Activated CD4-positive, alpha-beta memory T cell treated with anti-CD3 and anti-CD28 coated beads, Interleukin-2, amount 10 ng/mL, durations not matched to agents 7 days and 5 days (primary cell): ENCODE results near the gene ZNF672. TPM values are rescaled to one million over a fixed set of nuclear protein-coding genes. Genes with fewer than 3 reads are reported as not detected.
"Not testable (repeated sequence)": the region's sequence is repeated elsewhere in the genome, so short reads cannot be mapped to it uniquely, and the experiment has no call there.

Experiments
- CTCF ChIA-PET: fragments of 350-600 bp; sonication (Branson Sonifier 250); formaldehyde crosslinking; loops from one replicate; lab custom pipeline; 2021; ENCODE audit warnings: antibody characterized with exemption, inconsistent platforms; lab: Charles Lee
- POLR2A ChIA-PET: fragments of 350-600 bp; sonication (Branson Sonifier 250); formaldehyde crosslinking; loops from one replicate; lab custom pipeline; 2021; ENCODE audit warnings: antibody characterized with exemption; lab: Charles Lee
- DNase-seq: peaks from one replicate; pipeline ENCODE4 v3.0.0-alpha.2; 2020
- H3K27ac Mint-ChIP-seq: one replicate; pipeline ENCODE4 v1.8.0; 2021; ENCODE audit warnings: mild to moderate bottlenecking, mixed read lengths
- H3K27me3 Mint-ChIP-seq: one replicate; pipeline ENCODE4 v1.8.0; 2021; ENCODE audit warnings: mixed read lengths
- H3K36me3 Mint-ChIP-seq: one replicate; pipeline ENCODE4 v1.8.0; 2021; ENCODE audit warnings: low read depth, mixed read lengths
- H3K4me1 Mint-ChIP-seq: one replicate; pipeline ENCODE4 v1.8.0; 2021; ENCODE audit warnings: mixed read lengths
- H3K4me3 Mint-ChIP-seq: one replicate; pipeline ENCODE4 v1.8.0; 2021; ENCODE audit warnings: mild to moderate bottlenecking, mixed read lengths
- H3K9me3 Mint-ChIP-seq: one replicate; pipeline ENCODE4 v1.8.0; 2021; ENCODE audit warnings: mixed read lengths
- total RNA-seq, 2 experiments: library from RNA; stranded (reverse); gene quantifications; one replicate each; pipeline ENCODE4 v1.2.3, GENCODE V29; 2021

Gene ZNF672
- total RNA-seq, 2 experiments from 2014 or later, result 54.1 to 60.1 TPM

GRCh38 chr1:248861616-248862015 lies 23.6 kb downstream of the ZNF672 start:
- CTCF ChIA-PET, result interaction anchor here (0.8 to 3.3 kb wide), 5 partner anchors 12 to 45 kb away, joined by 3 to 10 read pairs (median 3); partner anchors contain the start of genes PGBD2 and SH3BP5L
- Mint-ChIP-seq H3K36me3 (no peaks in the 10 kb centered on the region), H3K27me3 (no peaks in the 10 kb centered on the region), H3K27ac (no peak overlapping the region), H3K4me1 (peaks cover 53% of the 10 kb centered on the region), H3K9me3 (no peaks in the 10 kb centered on the region), H3K4me3 (no peak overlapping the region)
- POLR2A ChIA-PET, result interaction anchor here (3.0 to 4.0 kb wide), 3 partner anchors 12 to 36 kb away, joined by 17 to 37 read pairs (median 27); partner anchors contain the start of genes SH3BP5L and ZNF672
- DNase-seq, result no peak

DNA sequence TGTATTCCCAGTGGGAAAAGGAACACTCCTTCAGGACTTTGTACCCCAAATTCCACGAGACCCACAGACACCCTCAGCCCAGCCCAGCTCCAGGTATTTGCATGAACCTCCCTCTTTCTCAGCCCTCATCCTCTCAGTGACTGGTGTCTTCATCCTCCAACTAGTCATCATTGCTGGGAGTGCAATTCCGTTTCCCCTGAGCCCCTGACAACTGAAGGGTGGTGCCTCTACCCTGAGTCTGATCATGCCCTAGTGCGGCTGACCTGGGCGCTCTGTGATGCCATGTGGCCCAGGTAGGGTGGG lies 24.6 kb downstream of the ZNF672 start:
- peak overlapping the region; percentile 69 for H3K27ac Mint-ChIP-seq
- H3K9me3 Mint-ChIP-seq, result no peaks in the 10 kb centered on the region
- no peak for DNase-seq
- H3K36me3 Mint-ChIP-seq, result no peaks in the 10 kb centered on the region
- ChIA-PET CTCF (interaction anchor here (1.0 to 3.3 kb wide), 5 partner anchors 11 to 58 kb away, joined by 3 to 10 read pairs (median 3); partner anchors contain the start of gene PGBD2), POLR2A (interaction anchor here (1.3 to 4.0 kb wide), 5 partner anchors 11 to 55 kb away, joined by 3 to 37 read pairs (median 17); partner anchors contain the start of genes SH3BP5L and ZNF672)
- peaks cover 44% of the 10 kb centered on the region for H3K4me1 Mint-ChIP-seq
- no peaks in the 10 kb centered on the region for H3K27me3 Mint-ChIP-seq
- H3K4me3 Mint-ChIP-seq, result peak overlapping the region; percentile 81

DNA sequence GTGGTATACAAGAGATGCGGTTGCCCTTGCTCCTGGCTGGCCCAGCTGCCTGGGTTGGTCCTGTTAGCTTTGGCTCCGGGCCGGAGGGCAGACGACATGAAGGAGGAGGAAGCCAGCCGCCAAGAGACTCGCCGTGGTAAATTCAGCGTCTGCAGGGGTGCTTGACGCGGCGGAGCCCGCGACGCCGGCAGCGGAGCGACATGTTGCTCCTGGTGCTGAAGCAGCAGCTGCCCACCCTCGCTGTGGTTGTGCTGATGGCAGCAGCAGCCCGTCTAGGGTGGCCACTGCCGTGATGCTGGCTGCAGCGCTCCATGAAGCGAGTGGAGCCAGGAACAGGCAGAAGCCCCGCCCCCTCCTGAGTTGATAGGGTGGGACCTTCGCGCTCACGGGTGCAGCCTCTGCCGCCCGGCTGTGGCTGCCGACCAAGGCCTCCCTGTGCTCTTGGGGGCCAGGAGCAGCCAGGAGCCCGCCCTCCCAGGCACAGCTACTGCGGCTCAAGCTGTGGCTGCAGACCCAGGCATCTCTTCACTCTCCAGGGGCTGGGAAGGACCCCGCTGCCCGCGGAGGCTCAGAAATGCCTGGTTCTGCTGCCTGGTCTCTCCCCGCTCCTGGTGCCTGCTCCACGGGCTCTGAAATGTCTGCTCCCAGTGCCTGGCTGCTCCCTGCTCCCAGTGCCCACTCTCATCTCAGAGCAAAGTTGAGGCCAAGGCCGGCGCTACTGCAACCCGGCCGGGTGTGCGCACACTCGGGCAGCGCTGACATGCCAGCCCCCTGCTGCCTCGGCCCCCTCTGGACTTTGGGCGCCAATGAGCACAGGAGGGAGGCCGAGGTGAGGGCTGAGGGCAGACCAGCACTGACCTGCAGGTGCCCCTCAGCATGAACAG lies 25.2 kb downstream of the ZNF672 start:
- CTCF ChIA-PET, result interaction anchor here (1.0 to 3.3 kb wide), 3 partner anchors 21 to 59 kb away, joined by 3 to 10 read pairs (median 3); partner anchors contain the start of gene PGBD2
- no peaks in the 10 kb centered on the region for H3K27me3 Mint-ChIP-seq
- no peaks in the 10 kb centered on the region for H3K9me3 Mint-ChIP-seq
- no peaks in the 10 kb centered on the region for H3K36me3 Mint-ChIP-seq
- peak overlapping the region; percentile 69 for H3K27ac Mint-ChIP-seq
- POLR2A ChIA-PET, result interaction anchor here (1.3 to 4.0 kb wide), 5 partner anchors 11 to 54 kb away, joined by 3 to 37 read pairs (median 17); partner anchors contain the start of genes SH3BP5L and ZNF672
- H3K4me3 Mint-ChIP-seq, result peak overlapping the region; percentile 81
- H3K4me1 Mint-ChIP-seq, result peaks cover 40% of the 10 kb centered on the region
- peak; percentile 81 for DNase-seq

DNA sequence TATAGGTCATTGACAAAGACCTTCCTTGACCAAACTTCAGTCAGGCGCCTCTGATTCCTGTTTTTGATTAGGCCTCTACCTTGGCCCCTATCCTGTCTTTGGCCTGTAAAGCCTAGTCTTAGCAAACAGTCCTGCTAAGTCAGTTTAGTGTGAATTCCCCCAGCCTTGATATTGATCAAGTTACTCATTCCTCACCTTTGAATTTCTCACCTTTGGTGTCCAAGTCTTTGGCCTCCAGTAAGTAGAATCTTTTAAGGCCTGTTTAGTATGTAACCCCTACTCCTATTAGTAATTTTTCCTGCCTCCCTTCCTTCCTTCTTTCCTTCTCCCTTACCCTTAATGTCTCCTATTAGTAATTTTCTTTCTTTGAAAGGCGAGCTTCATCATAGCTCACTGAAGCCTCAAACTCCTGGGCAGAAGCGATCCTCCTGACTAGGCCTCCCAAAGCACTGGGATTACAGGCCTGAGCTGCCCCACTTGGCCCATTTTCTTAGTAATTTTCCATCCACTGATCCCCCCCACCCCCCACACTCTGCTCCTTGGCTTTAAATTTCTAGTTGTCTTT lies 33.9 kb downstream of the ZNF672 start:
- peaks cover 13% of the 10 kb centered on the region for H3K36me3 Mint-ChIP-seq
- H3K9me3 Mint-ChIP-seq, result no peaks in the 10 kb centered on the region
- peaks cover 22% of the 10 kb centered on the region for H3K4me1 Mint-ChIP-seq
- ChIA-PET CTCF (interaction anchor here (1.7 kb wide), 1 partner anchor 30 kb away, joined by 3 read pairs; no protein-coding TSS in a partner anchor), POLR2A (interaction anchor here (4.2 kb wide), 1 partner anchor 9 kb away, joined by 37 read pairs; no protein-coding TSS in a partner anchor)
- peak overlapping the region; percentile 49 for H3K4me3 Mint-ChIP-seq
- DNase-seq, result no peak
- H3K27ac Mint-ChIP-seq, result no peak overlapping the region
- H3K27me3 Mint-ChIP-seq, result no peaks in the 10 kb centered on the region

- peaks cover 13% of the 10 kb centered on the region for H3K36me3 Mint-ChIP-seq
- POLR2A ChIA-PET, result interaction anchor here (0.9 to 4.2 kb wide), 5 partner anchors 10 to 47 kb away, joined by 3 to 37 read pairs (median 10); partner anchors contain the start of genes PGBD2, SH3BP5L, ZNF672 and ZNF692
- peaks cover 1% of the 10 kb centered on the region for H3K27me3 Mint-ChIP-seq
- peak overlapping the region; percentile 81 for H3K4me3 Mint-ChIP-seq
- H3K4me1 Mint-ChIP-seq, result peaks cover 22% of the 10 kb centered on the region
- peak; percentile 50 for DNase-seq
- H3K27ac Mint-ChIP-seq, result peak overlapping the region; percentile 84
- CTCF ChIA-PET, result interaction anchor here (0.9 to 1.8 kb wide), 6 partner anchors 8 to 47 kb away, joined by 3 to 15 read pairs (median 4); partner anchors contain the start of genes SH3BP5L, ZNF672 and ZNF692
- no peaks in the 10 kb centered on the region for H3K9me3 Mint-ChIP-seq
These were observed 34.9 kb downstream of the ZNF672 start for GRCh38 chr1:248872752-248873408.

DNA sequence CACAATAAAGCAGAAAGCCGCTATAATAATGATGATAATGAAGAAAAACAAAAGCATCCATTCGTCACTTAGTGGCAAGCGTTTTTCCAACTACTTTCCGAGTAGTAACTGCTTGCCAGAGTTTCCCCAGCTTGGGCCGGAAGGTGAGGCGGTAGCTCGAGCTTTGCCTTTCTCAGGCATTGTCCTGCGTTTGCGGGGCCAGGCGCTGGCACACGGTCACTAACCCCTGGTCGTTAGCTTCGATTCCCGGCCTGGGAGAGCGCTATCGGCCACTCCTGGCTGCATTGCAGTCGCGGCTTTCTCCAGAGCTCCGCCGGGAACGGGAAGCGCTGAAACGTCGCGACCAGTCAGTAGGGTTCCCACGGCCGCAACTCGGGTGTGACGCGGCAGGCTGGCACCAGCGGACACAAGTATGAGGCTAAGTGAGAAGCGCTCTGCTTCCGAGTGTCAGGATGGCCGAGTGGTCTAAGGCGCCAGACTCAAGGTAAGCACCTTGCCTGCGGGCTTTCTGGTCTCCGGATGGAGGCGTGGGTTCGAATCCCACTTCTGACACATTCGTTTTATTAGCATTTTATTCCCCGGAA lies 35.5 kb downstream of the ZNF672 start:
- CTCF ChIA-PET, result interaction anchor here (0.6 to 1.8 kb wide), 8 partner anchors 8 to 52 kb away, joined by 3 to 15 read pairs (median 3); partner anchors contain the start of genes SH3BP5L, ZNF672 and ZNF692
- peaks cover 2% of the 10 kb centered on the region for H3K27me3 Mint-ChIP-seq
- H3K36me3 Mint-ChIP-seq, result peaks cover 13% of the 10 kb centered on the region
- H3K27ac Mint-ChIP-seq, result peak overlapping the region; percentile 84
- no peaks in the 10 kb centered on the region for H3K9me3 Mint-ChIP-seq
- POLR2A ChIA-PET, result interaction anchor here (0.8 to 4.2 kb wide), 9 partner anchors 11 to 53 kb away, joined by 3 to 37 read pairs (median 5); partner anchors contain the start of genes PGBD2, SH3BP5L, ZNF672 and ZNF692
- peak; percentile 93 for DNase-seq
- peak overlapping the region; percentile 81 for H3K4me3 Mint-ChIP-seq
- H3K4me1 Mint-ChIP-seq, result peaks cover 22% of the 10 kb centered on the region

- H3K36me3 Mint-ChIP-seq, result peaks cover 13% of the 10 kb centered on the region
- ChIA-PET POLR2A (interaction anchor here (0.8 to 4.2 kb wide), 6 partner anchors 11 to 53 kb away, joined by 3 to 37 read pairs (median 6); partner anchors contain the start of genes ZNF672 and ZNF692), CTCF (interaction anchor here (0.6 to 1.8 kb wide), 8 partner anchors 9 to 52 kb away, joined by 3 to 15 read pairs (median 3); partner anchors contain the start of genes SH3BP5L, ZNF672 and ZNF692)
These were observed 36.0 kb downstream of the ZNF672 start for GRCh38 chr1:248873993-248874533.

GRCh38 chr1:248881261-248881660 lies 43.2 kb downstream of the ZNF672 start:
- Mint-ChIP-seq H3K36me3 (no peaks in the 10 kb centered on the region), H3K4me3 (no peak overlapping the region), H3K27ac (no peak overlapping the region), H3K4me1 (no peaks in the 10 kb centered on the region), H3K9me3 (no peaks in the 10 kb centered on the region), H3K27me3 (peaks cover 27% of the 10 kb centered on the region)
- POLR2A ChIA-PET, result no interaction called here
- CTCF ChIA-PET, result no interaction called here
- DNase-seq, result no peak

More at GRCh38 chr1:248873993-248874533, 36.0 kb downstream of the ZNF672 start:
- Mint-ChIP-seq H3K4me3 (peak overlapping the region; percentile 81), H3K4me1 (peaks cover 22% of the 10 kb centered on the region), H3K9me3 (no peaks in the 10 kb centered on the region), H3K27me3 (peaks cover 4% of the 10 kb centered on the region), H3K27ac (peak overlapping the region; percentile 84)
- DNase-seq, result peak; percentile 84

- H3K27me3 Mint-ChIP-seq, result peaks cover 31% of the 10 kb centered on the region
- H3K36me3 Mint-ChIP-seq, CTCF ChIA-PET, H3K9me3 Mint-ChIP-seq, H3K4me3 Mint-ChIP-seq, DNase-seq, H3K4me1 Mint-ChIP-seq, H3K27ac Mint-ChIP-seq: not testable (repeated sequence)
- POLR2A ChIA-PET, result interaction anchor here (1.4 kb wide), 1 partner anchor 24 kb away, joined by 3 read pairs; no protein-coding TSS in a partner anchor
These were observed 44.4 kb downstream of the ZNF672 start for GRCh38 chr1:248882427-248882826.

DNA sequence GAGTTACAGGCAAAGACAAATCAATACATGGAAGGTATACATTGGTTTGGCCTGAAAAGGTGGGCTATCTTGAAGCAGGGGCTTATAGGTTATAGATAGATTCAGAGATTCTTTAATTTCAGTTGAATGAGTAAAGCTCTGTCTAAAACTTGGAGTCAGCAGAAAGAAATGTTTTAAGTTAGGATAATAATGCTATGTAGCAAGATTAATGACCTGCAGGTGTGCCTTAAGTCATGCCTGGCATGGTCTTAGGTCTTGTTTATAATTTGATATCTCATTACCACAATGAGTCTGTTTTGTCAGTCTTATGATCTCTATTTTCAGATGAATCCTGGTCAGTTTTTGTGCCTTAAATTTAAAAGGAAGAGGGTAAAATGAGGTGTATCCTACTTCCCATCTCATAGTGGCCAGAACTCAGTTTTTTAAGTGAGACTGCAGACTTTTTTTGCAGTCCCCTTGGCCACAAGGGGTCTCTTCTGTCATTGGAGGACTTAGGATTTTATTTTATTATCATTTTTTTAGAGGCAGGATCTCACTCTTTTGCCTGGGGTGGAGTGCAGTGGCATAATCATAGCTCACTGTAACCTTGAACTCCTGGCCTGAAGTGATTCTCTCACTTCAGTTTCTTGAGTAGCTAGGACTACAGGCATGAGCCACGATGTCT lies 46.7 kb downstream of the ZNF672 start:
- peaks cover 24% of the 10 kb centered on the region for H3K27me3 Mint-ChIP-seq
- no peak overlapping the region for H3K4me3 Mint-ChIP-seq
- DNase-seq, result no peak
- ChIA-PET CTCF (interaction anchor here (1.0 kb wide), 1 partner anchor 11 kb away, joined by 3 read pairs; no protein-coding TSS in a partner anchor), POLR2A (no interaction called here)
- no peak overlapping the region for H3K27ac Mint-ChIP-seq
- no peaks in the 10 kb centered on the region for H3K4me1 Mint-ChIP-seq
- H3K36me3 Mint-ChIP-seq, result no peaks in the 10 kb centered on the region
- H3K9me3 Mint-ChIP-seq, result no peaks in the 10 kb centered on the region

DNA sequence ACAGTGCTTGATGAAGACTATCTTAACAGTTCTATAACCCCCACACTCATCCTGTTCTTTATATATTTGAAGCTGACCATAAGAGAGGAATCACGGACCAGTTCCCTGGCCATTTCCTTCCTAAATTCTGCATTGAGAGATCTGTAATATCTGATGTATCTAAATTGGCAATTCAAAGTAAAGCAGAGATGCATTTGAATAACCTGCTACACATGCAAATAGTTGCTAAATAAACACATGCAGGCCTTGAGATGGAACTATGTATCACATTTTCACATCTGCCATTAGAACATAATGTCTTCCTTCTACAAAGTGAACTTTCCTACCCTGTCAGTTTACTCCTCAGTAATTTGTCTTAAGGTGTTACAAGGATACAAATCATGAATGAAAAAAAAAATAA lies 47.6 kb downstream of the ZNF672 start:
- ChIA-PET POLR2A (no interaction called here), CTCF (interaction anchor here (1.0 to 1.6 kb wide), 2 partner anchors 11 to 15 kb away, joined by 3 to 7 read pairs; no protein-coding TSS in a partner anchor)
- no peak for DNase-seq
- H3K4me1 Mint-ChIP-seq, result no peaks in the 10 kb centered on the region
- H3K4me3 Mint-ChIP-seq, result no peak overlapping the region
- H3K9me3 Mint-ChIP-seq, result no peaks in the 10 kb centered on the region
- H3K36me3 Mint-ChIP-seq, result no peaks in the 10 kb centered on the region
- H3K27me3 Mint-ChIP-seq, result peaks cover 22% of the 10 kb centered on the region
- H3K27ac Mint-ChIP-seq, result no peak overlapping the region
